NCI-H2081 (cell line): ENCODE data around the gene CSH2.

Experiments
- DNase-seq, 2 experiments: peaks; one replicate each; lab custom pipeline; 2025; lab: John Stamatoyannopoulos, UW

The CSH2 gene

GRCh38 chr17:63855185-63855584, 18.3 kb downstream of the CSH2 start:
- DNase-seq: no peak

- DNase-seq: no peak
Observed at GRCh38 chr17:63854709-63855108, 18.8 kb downstream of the CSH2 start.

GRCh38 chr17:63853260-63853659, 20.2 kb downstream of the CSH2 start:
- no peak for DNase-seq

- no peak for DNase-seq
Observed at GRCh38 chr17:63850401-63850800, 23.1 kb downstream of the CSH2 start.

- peak; percentile 54 to 66 for DNase-seq
Observed at GRCh38 chr17:63848834-63849689, 24.4 kb downstream of the CSH2 start.

GRCh38 chr17:63847525-63848249, 25.8 kb downstream of the CSH2 start:
- DNase-seq: no peak

GRCh38 chr17:63845509-63845908, 28.0 kb downstream of the CSH2 start:
- no peak for DNase-seq

GRCh38 chr17:63843910-63844677, 29.4 kb downstream of the CSH2 start:
- no peak for DNase-seq

GRCh38 chr17:63843387-63843888, 30.0 kb downstream of the CSH2 start:
- DNase-seq: peak; percentile 10 to 26

- peak; percentile 99 for DNase-seq
Observed at GRCh38 chr17:63842540-63843386, 30.7 kb downstream of the CSH2 start, which contains the start of gene SMARCD2. TSS of gene SMARCD2 (minus strand) at chr17:63842685. CDS start at chr17:63842674, 11 bp downstream.

GRCh38 chr17:63842173-63842539, 31.3 kb downstream of the CSH2 start:
- peak in 1 of 2 experiments; percentile 69 for DNase-seq

GRCh38 chr17:63841350-63842172, 31.9 kb downstream of the CSH2 start:
- peak in 1 of 2 experiments; percentile 58 for DNase-seq

GRCh38 chr17:63840591-63841349, 32.7 kb downstream of the CSH2 start:
- DNase-seq: no peak

- DNase-seq: peak; percentile 80 to 87
Observed at GRCh38 chr17:63838631-63839171, 34.8 kb downstream of the CSH2 start.

GRCh38 chr17:63837962-63838600, 35.4 kb downstream of the CSH2 start:
- no peak for DNase-seq

- peak; percentile 14 to 16 for DNase-seq
Observed at GRCh38 chr17:63837480-63837879, 36.0 kb downstream of the CSH2 start.

- DNase-seq: no peak
Observed at GRCh38 chr17:63836811-63837210, 36.7 kb downstream of the CSH2 start.

- no peak for DNase-seq
Observed at GRCh38 chr17:63835167-63835720, 38.2 kb downstream of the CSH2 start.
